HepG2 (cell line): Measurements from ENCODE around the gene ARL10. TPM values are rescaled to one million over a fixed set of nuclear protein-coding genes. Genes with fewer than 3 reads are reported as not detected.
A peak's percentile ranks its signal among the peaks of the same experiment; 100 is the strongest.

ENCODE experiments used
- KDM5A ChIP-seq: fragments of 200-600 bp; sonication (generic); IDR thresholded peaks from 2 replicates; pipeline ENCODE4 v1.7.0; 2018; ENCODE audit warnings: antibody characterized with exemption, mild to moderate bottlenecking, low read length, borderline replicate concordance
- NR2C2 ChIP-seq: sonication (generic); formaldehyde crosslinking; IDR thresholded peaks from 2 replicates; pipeline ENCODE4 v1.4.0; 2020; ENCODE audit warnings: missing genetic modification reagents, mild to moderate bottlenecking, moderate library complexity, borderline replicate concordance
- SP5 ChIP-seq: IDR thresholded peaks from 2 replicates; pipeline ENCODE4 v1.6.1; 2016; ENCODE audit warnings: low read depth, borderline replicate concordance
- ZNF557 ChIP-seq: sonication (generic); formaldehyde crosslinking; IDR thresholded peaks from 2 replicates; pipeline ENCODE4 v1.4.0; 2020; ENCODE audit warnings: missing genetic modification reagents
- ZNF562 ChIP-seq: sonication (generic); formaldehyde crosslinking; IDR thresholded peaks from 2 replicates; pipeline ENCODE4 v1.8.0; 2022; ENCODE audit warnings: missing genetic modification reagents, borderline replicate concordance
- ZNF660 ChIP-seq: sonication (generic); formaldehyde crosslinking; IDR thresholded peaks from 2 replicates; pipeline ENCODE4 v1.5.1; 2020; ENCODE audit warnings: mild to moderate bottlenecking, low read depth, missing genetic modification reagents, borderline replicate concordance
- polyA plus RNA-seq, 8 experiments: library from polyadenylated mRNA; depleted of rRNA in 3 of 8; stranded (reverse) in 7 of 8; unstranded in 1 of 8; fragments of >200 nt; fragmentation: Illumina TruSeq in 4 of 8; extraction: Trizol in 4 of 8; gene quantifications; 2 replicates each; pipeline versions ENCODE4 v1.2.1 to v1.2.3, GENCODE V29; 2011 to 2016; ENCODE audit warnings: low read depth in 4 of 8, missing spikeins in 1 of 8, mixed read lengths in 1 of 8; ENCODE audit not compliant: insufficient read depth in 1 of 8
- total RNA-seq, 5 experiments: library from RNA; depleted of rRNA; stranded (reverse); fragments of >200 nt; fragmentation: Illumina TruSeq; extraction: Trizol; gene quantifications; 2 replicates each; pipeline ENCODE4 v1.2.3, GENCODE V29; 2016; ENCODE audit warnings: low read depth in 1 of 5
- TF ChIP-seq, protein P1 (sequence below): sonication (generic); formaldehyde crosslinking; IDR thresholded peaks from 2 replicates; pipeline ENCODE4 v1.8.1; 2023; ENCODE audit warnings: mild to moderate bottlenecking, inconsistent platforms, moderate library complexity, missing genetic modification reagents, borderline replicate concordance
- TF ChIP-seq, protein P2 (sequence below): sonication (generic); formaldehyde crosslinking; IDR thresholded peaks from 2 replicates; pipeline ENCODE4 v1.5.1; 2020; ENCODE audit warnings: mild to moderate bottlenecking, missing genetic modification reagents, moderate library complexity
- TF ChIP-seq, protein P3 (sequence below): sonication (generic); formaldehyde crosslinking; IDR thresholded peaks from 2 replicates; pipeline ENCODE4 v1.4.0; 2020; ENCODE audit warnings: missing genetic modification reagents
- TF ChIP-seq, protein P4 (sequence below), 2 experiments: sonication (generic) in 1 of 2; formaldehyde crosslinking in 1 of 2; IDR thresholded peaks; 2 replicates each; pipeline versions ENCODE4 v1.5.1 to v1.6.1; 2011 to 2020; ENCODE audit warnings: borderline replicate concordance in 1 of 2, low read depth in 1 of 2, low read length in 1 of 2, mild to moderate bottlenecking in 1 of 2, missing genetic modification reagents in 1 of 2, moderate library complexity in 1 of 2
- TF ChIP-seq, protein P5 (sequence below): sonication (generic); formaldehyde crosslinking; IDR thresholded peaks from 2 replicates; pipeline ENCODE4 v1.4.0; 2020; ENCODE audit warnings: low read depth, missing genetic modification reagents
- TF ChIP-seq, protein P6 (sequence below): IDR thresholded peaks from 2 replicates; pipeline ENCODE4 v1.6.1; 2016; ENCODE audit warnings: missing compliant biosample characterization, missing genetic modification reagents, borderline replicate concordance

ARL10 gene
- total and polyA plus RNA-seq, 2 of the 13 experiments (the other 11 are each of a cell fraction or from before 2014, with no cell fraction given): 0.18 to 0.50 TPM

DNA sequence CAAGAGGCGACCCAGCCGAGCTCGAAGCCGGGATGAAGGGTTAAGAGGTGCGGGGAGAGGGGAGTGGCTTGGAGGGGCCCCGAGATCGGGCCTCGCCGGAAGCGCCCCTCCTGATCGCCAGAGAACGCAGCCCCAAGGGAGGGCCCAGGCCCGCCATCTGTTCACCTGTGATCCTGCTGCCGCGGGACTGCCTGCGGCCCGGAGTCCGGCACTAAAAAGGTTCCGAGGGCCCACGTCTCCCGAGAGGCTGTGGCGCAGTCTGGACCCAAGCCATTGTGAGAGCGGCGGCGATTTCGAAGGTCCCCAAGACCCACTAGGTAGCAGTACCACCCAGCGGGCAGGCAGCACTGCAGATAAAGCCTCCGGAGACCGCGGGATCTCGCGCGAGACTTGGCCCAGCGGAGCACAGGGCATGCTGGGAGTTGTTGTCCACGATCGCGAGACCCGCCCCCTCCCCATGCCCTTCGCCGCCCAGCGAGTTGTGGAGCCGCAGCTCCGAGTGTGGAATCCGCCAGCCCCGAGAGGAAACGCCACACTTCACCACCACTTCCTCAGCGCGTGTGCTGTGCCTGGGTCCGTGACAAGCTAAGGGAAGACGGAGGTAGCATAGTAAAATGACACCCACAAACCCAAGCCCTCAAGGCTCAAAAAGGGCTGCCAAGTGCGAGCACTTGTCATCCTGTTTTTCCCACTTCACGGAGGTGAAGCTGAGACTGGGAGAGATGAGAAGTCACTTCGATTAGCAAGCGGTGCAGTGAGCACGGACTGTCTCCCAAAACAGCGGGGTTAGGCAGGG is 3.7 kb upstream of the ARL10 start, which contains the start of gene KIAA1191 (continued):
- TF ChIP-seq, protein P1, sequence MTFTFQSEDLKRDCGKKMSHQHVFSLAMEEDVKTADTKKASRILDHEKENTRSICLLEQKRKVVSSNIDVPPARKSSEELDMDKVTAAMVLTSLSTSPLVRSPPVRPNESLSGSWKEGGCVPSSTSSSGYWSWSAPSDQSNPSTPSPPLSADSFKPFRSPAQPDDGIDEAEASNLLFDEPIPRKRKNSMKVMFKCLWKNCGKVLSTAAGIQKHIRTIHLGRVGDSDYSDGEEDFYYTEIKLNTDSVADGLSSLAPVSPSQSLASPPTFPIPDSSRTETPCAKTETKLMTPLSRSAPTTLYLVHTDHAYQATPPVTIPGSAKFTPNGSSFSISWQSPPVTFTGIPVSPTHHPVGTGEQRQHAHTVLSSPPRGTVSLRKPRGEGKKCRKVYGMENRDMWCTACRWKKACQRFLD (CRISPR knock-in tag): peak; percentile 62; the same call in 1 of the 2 replicates
- no peak for TF ChIP-seq SP5 (CRISPR knock-in tag)
- TF ChIP-seq, protein P2, sequence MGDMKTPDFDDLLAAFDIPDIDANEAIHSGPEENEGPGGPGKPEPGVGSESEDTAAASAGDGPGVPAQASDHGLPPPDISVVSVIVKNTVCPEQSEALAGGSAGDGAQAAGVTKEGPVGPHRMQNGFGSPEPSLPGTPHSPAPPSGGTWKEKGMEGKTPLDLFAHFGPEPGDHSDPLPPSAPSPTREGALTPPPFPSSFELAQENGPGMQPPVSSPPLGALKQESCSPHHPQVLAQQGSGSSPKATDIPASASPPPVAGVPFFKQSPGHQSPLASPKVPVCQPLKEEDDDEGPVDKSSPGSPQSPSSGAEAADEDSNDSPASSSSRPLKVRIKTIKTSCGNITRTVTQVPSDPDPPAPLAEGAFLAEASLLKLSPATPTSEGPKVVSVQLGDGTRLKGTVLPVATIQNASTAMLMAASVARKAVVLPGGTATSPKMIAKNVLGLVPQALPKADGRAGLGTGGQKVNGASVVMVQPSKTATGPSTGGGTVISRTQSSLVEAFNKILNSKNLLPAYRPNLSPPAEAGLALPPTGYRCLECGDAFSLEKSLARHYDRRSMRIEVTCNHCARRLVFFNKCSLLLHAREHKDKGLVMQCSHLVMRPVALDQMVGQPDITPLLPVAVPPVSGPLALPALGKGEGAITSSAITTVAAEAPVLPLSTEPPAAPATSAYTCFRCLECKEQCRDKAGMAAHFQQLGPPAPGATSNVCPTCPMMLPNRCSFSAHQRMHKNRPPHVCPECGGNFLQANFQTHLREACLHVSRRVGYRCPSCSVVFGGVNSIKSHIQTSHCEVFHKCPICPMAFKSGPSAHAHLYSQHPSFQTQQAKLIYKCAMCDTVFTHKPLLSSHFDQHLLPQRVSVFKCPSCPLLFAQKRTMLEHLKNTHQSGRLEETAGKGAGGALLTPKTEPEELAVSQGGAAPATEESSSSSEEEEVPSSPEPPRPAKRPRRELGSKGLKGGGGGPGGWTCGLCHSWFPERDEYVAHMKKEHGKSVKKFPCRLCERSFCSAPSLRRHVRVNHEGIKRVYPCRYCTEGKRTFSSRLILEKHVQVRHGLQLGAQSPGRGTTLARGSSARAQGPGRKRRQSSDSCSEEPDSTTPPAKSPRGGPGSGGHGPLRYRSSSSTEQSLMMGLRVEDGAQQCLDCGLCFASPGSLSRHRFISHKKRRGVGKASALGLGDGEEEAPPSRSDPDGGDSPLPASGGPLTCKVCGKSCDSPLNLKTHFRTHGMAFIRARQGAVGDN: peak; percentile 91
- TF ChIP-seq KDM5A: peak; percentile 79
- TF ChIP-seq, protein P3, sequence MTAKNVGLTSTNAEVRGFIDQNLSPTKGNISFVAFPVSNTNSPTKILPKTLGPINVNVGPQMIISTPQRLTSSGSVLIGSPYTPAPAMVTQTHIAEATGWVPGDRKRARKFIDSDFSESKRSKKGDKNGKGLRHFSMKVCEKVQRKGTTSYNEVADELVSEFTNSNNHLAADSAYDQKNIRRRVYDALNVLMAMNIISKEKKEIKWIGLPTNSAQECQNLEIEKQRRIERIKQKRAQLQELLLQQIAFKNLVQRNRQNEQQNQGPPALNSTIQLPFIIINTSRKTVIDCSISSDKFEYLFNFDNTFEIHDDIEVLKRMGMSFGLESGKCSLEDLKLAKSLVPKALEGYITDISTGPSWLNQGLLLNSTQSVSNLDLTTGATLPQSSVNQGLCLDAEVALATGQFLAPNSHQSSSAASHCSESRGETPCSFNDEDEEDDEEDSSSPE (CRISPR knock-in tag): peak; percentile 72
- no peak for TF ChIP-seq ZNF557 (CRISPR knock-in tag)
- TF ChIP-seq, protein P4, sequence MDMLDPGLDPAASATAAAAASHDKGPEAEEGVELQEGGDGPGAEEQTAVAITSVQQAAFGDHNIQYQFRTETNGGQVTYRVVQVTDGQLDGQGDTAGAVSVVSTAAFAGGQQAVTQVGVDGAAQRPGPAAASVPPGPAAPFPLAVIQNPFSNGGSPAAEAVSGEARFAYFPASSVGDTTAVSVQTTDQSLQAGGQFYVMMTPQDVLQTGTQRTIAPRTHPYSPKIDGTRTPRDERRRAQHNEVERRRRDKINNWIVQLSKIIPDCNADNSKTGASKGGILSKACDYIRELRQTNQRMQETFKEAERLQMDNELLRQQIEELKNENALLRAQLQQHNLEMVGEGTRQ (IDR thresholded peaks at IDR 0.05; ENCODE audit: low read depth, low read length): no peak
- TF ChIP-seq, protein P4 (CRISPR knock-in tag; IDR thresholded peaks at IDR 0.05; ENCODE audit: borderline replicate concordance): no peak
- no peak for TF ChIP-seq ZNF660 (CRISPR knock-in tag)
- no peak for TF ChIP-seq ZNF562 (CRISPR knock-in tag)
- TF ChIP-seq, protein P5, sequence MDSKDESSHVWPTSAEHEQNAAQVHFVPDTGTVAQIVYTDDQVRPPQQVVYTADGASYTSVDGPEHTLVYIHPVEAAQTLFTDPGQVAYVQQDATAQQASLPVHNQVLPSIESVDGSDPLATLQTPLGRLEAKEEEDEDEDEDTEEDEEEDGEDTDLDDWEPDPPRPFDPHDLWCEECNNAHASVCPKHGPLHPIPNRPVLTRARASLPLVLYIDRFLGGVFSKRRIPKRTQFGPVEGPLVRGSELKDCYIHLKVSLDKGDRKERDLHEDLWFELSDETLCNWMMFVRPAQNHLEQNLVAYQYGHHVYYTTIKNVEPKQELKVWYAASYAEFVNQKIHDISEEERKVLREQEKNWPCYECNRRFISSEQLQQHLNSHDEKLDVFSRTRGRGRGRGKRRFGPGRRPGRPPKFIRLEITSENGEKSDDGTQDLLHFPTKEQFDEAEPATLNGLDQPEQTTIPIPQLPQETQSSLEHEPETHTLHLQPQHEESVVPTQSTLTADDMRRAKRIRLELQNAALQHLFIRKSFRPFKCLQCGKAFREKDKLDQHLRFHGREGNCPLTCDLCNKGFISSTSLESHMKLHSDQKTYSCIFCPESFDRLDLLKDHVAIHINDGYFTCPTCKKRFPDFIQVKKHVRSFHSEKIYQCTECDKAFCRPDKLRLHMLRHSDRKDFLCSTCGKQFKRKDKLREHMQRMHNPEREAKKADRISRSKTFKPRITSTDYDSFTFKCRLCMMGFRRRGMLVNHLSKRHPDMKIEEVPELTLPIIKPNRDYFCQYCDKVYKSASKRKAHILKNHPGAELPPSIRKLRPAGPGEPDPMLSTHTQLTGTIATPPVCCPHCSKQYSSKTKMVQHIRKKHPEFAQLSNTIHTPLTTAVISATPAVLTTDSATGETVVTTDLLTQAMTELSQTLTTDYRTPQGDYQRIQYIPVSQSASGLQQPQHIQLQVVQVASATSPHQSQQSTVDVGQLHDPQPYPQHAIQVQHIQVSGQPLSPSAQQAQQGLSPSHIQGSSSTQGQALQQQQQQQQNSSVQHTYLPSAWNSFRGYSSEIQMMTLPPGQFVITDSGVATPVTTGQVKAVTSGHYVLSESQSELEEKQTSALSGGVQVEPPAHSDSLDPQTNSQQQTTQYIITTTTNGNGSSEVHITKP: peak; percentile 37; the same call in 1 of the 2 replicates
- TF ChIP-seq, protein P6, sequence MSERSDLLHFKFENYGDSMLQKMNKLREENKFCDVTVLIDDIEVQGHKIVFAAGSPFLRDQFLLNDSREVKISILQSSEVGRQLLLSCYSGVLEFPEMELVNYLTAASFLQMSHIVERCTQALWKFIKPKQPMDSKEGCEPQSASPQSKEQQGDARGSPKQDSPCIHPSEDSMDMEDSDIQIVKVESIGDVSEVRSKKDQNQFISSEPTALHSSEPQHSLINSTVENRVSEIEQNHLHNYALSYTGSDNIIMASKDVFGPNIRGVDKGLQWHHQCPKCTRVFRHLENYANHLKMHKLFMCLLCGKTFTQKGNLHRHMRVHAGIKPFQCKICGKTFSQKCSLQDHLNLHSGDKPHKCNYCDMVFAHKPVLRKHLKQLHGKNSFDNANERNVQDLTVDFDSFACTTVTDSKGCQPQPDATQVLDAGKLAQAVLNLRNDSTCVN: peak; percentile 71
- peak; percentile 67; the same call in 1 of the 2 replicates for TF ChIP-seq NR2C2
